HG02763 (cell line): ENCODE measurements around the gene LBP.
"Not testable (repeated sequence)": the region's sequence is repeated elsewhere in the genome, so short reads cannot be mapped to it uniquely, and the experiment has no call there.

Source experiments
- ATAC-seq: cut with Tn5 transposase; IDR thresholded peaks from one replicate; pipeline ENCODE4 v1.9.1; 2021; ENCODE audit warnings: mild to moderate bottlenecking, moderate library complexity; ENCODE audit not compliant: unreplicated experiment

The LBP gene

GRCh38 chr20:38393259-38393658 lies 47.0 kb downstream of the LBP start:
- ATAC-seq, result no peak

- ATAC-seq, result no peak
These were observed 48.9 kb downstream of the LBP start for GRCh38 chr20:38395165-38395564.

- ATAC-seq, result not testable (repeated sequence)
These were observed 49.6 kb downstream of the LBP start for GRCh38 chr20:38395751-38396395.

GRCh38 chr20:38402089-38402488 lies 55.8 kb downstream of the LBP start:
- ATAC-seq, result no peak

GRCh38 chr20:38402816-38403215 lies 56.5 kb downstream of the LBP start:
- ATAC-seq, result no peak

GRCh38 chr20:38404016-38404415 lies 57.7 kb downstream of the LBP start:
- ATAC-seq, result no peak

GRCh38 chr20:38405132-38405531 lies 58.9 kb downstream of the LBP start:
- no peak for ATAC-seq

- ATAC-seq, result no peak
These were observed 60.2 kb downstream of the LBP start for GRCh38 chr20:38406476-38406875.

GRCh38 chr20:38407321-38407720 lies 61.0 kb downstream of the LBP start:
- ATAC-seq, result no peak

- ATAC-seq, result not testable (repeated sequence)
These were observed 61.5 kb downstream of the LBP start for GRCh38 chr20:38407822-38408221.

- no peak for ATAC-seq
These were observed 66.7 kb downstream of the LBP start for GRCh38 chr20:38412877-38413577.

GRCh38 chr20:38414769-38415450 lies 68.6 kb downstream of the LBP start:
- ATAC-seq, result no peak

- no peak for ATAC-seq
These were observed 72.4 kb downstream of the LBP start for GRCh38 chr20:38418509-38419204.

- no peak for ATAC-seq
These were observed 74.3 kb downstream of the LBP start for GRCh38 chr20:38420388-38421085.

GRCh38 chr20:38421915-38422314 lies 75.6 kb downstream of the LBP start:
- ATAC-seq, result no peak

- ATAC-seq, result no peak
These were observed 77.3 kb downstream of the LBP start for GRCh38 chr20:38423541-38423940.

- ATAC-seq, result no peak
These were observed 78.1 kb downstream of the LBP start for GRCh38 chr20:38424401-38424800.

GRCh38 chr20:38426006-38426897 lies 80.0 kb downstream of the LBP start:
- no peak for ATAC-seq
